ENCODE results near the gene ARID4A. TPM values are rescaled to one million over a fixed set of nuclear protein-coding genes. Genes with fewer than 3 reads are reported as not detected.

ARID4A gene
- total RNA-seq, 4 donors from 2014 or later: 15.9 to 22.0 (median 17.7) TPM

- peak within 1 kb of the TSS; percentile 67 to 71 (median 70) for H3K4me3 ChIP-seq
- H3K4me1 ChIP-seq: peaks cover 4 to 17% (median 15%) of the 10 kb centered on the region in 4 donors
- no peaks in the 10 kb centered on the region for H3K9me3 ChIP-seq
- H3K27me3 ChIP-seq: no peaks in the 10 kb centered on the region
- peak within 1 kb of the TSS; percentile 78 to 87 (median 79) for H3K27ac ChIP-seq (replicated peaks in 1 of 4)
- 33% methylated on average over 22 of the region's 86 CpGs for WGBS
- peak in 2 of 3 experiments; percentile 84 to 90 for TF ChIP-seq CTCF (IDR thresholded peaks at IDR 0.05)
- no peak for TF ChIP-seq EP300 (IDR thresholded peaks at IDR 0.05)
- H3K36me3 ChIP-seq: no peaks in the 10 kb centered on the region
- DNase-seq (ENCODE audit: extremely low spot score): peak; percentile 92
- intact Hi-C loops (cut with DNase I): no loop called here
Observed at GRCh38 chr14:58395812-58396788, 97.7 kb downstream of the ARID4A start, which contains the start of gene TOMM20L. TSS of gene TOMM20L (plus strand) at chr14:58395930. CDS start at chr14:58395958, 28 bp downstream.

GRCh38 chr14:58397156-58397555 is 98.8 kb downstream of the ARID4A start:
- Histone ChIP-seq H3K4me3 (no peak overlapping the region), H3K27ac (replicated peaks in 1 of 4) (no peak overlapping the region), H3K4me1 (peaks cover 4 to 17% (median 15%) of the 10 kb centered on the region in 4 donors), H3K27me3 (no peaks in the 10 kb centered on the region), H3K9me3 (no peaks in the 10 kb centered on the region), H3K36me3 (no peaks in the 10 kb centered on the region)
- intact Hi-C loops (cut with DNase I): no loop called here
- 97% methylated on average over 6 of the region's 6 CpGs for WGBS
- DNase-seq (ENCODE audit: extremely low spot score): no peak
- TF ChIP-seq POLR2AphosphoS5 (IDR thresholded peaks at IDR 0.05) (no peak), CTCF (IDR thresholded peaks at IDR 0.05) (no peak), POLR2A (IDR thresholded peaks at IDR 0.05; ENCODE audit: low read depth) (no peak), EP300 (IDR thresholded peaks at IDR 0.05) (no peak)

- TF ChIP-seq POLR2AphosphoS5 (IDR thresholded peaks at IDR 0.05) (no peak), CTCF (IDR thresholded peaks at IDR 0.05) (no peak), POLR2A (IDR thresholded peaks at IDR 0.05; ENCODE audit: low read depth) (no peak), EP300 (IDR thresholded peaks at IDR 0.05) (no peak)
Observed at GRCh38 chr14:58398495-58398894, 100.1 kb downstream of the ARID4A start.

DNA sequence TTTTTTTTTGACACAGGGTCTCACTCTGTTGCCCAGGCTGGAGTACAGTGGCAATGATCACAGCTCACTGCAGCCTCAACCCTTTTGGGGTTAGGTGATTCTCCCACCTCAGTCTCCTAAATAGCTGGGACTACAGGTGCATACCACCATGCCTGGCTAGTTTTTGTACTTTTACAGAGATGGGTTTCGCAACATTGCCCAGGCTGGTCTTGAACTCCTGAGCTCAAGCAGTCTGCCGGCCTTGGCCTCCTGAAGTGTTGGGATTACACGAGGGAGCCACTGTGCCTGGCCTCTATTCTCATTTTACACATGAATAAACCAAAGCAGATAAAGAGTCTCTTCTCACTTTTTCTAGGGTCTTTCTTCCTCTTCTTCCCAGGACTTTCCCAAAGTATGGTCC is 100.5 kb downstream of the ARID4A start:
- H3K9me3 ChIP-seq: no peaks in the 10 kb centered on the region
- H3K4me1 ChIP-seq: peaks cover 4 to 17% (median 15%) of the 10 kb centered on the region in 4 donors
- WGBS: 94% methylated on average over 3 of the region's 3 CpGs
- no peak overlapping the region for H3K4me3 ChIP-seq
- H3K27ac ChIP-seq (replicated peaks in 1 of 4): no peak overlapping the region
- DNase-seq (ENCODE audit: extremely low spot score): no peak
- TF ChIP-seq POLR2A (IDR thresholded peaks at IDR 0.05; ENCODE audit: low read depth) (no peak), CTCF (IDR thresholded peaks at IDR 0.05) (no peak)
- H3K36me3 ChIP-seq: no peaks in the 10 kb centered on the region
- intact Hi-C loops (cut with DNase I): no loop called here
- no peaks in the 10 kb centered on the region for H3K27me3 ChIP-seq

More at GRCh38 chr14:58398495-58398894, 100.1 kb downstream of the ARID4A start:
- H3K9me3 ChIP-seq: no peaks in the 10 kb centered on the region
- intact Hi-C loops (cut with DNase I): no loop called here
- no peaks in the 10 kb centered on the region for H3K36me3 ChIP-seq
- no peak overlapping the region for H3K4me3 ChIP-seq
- H3K27ac ChIP-seq (replicated peaks in 1 of 4): no peak overlapping the region
- H3K4me1 ChIP-seq: peaks cover 4 to 17% (median 15%) of the 10 kb centered on the region in 4 donors
- no peaks in the 10 kb centered on the region for H3K27me3 ChIP-seq
- DNase-seq (ENCODE audit: extremely low spot score): no peak
